ENCODE results near the gene SUCLG2.

Gene SUCLG2

GRCh38 chr3:67437090-67437489 lies 217.3 kb downstream of the SUCLG2 start:
- no peaks in the 10 kb centered on the region for H3K27me3 ChIP-seq (ENCODE audit: insufficient read depth, low read length)
- H3K9me3 ChIP-seq (ENCODE audit: low read length) = no peaks in the 10 kb centered on the region
- no peak overlapping the region for H3K4me2 ChIP-seq (ENCODE audit: low read length)
- H3K4me3 ChIP-seq (ENCODE audit: low read depth, low read length, poor library complexity, severe bottlenecking) = no peak overlapping the region
- no peaks in the 10 kb centered on the region for H3F3A ChIP-seq (ENCODE audit: insufficient read depth, low read length)
- H3K27ac ChIP-seq (ENCODE audit: low read depth, low read length, poor library complexity, severe bottlenecking) = no peak overlapping the region
- no peak overlapping the region for H2AFZ ChIP-seq (ENCODE audit: low read length)
- no peaks in the 10 kb centered on the region for H3K79me2 ChIP-seq (ENCODE audit: insufficient read depth, low read length)
- TF ChIP-seq, protein P1, sequence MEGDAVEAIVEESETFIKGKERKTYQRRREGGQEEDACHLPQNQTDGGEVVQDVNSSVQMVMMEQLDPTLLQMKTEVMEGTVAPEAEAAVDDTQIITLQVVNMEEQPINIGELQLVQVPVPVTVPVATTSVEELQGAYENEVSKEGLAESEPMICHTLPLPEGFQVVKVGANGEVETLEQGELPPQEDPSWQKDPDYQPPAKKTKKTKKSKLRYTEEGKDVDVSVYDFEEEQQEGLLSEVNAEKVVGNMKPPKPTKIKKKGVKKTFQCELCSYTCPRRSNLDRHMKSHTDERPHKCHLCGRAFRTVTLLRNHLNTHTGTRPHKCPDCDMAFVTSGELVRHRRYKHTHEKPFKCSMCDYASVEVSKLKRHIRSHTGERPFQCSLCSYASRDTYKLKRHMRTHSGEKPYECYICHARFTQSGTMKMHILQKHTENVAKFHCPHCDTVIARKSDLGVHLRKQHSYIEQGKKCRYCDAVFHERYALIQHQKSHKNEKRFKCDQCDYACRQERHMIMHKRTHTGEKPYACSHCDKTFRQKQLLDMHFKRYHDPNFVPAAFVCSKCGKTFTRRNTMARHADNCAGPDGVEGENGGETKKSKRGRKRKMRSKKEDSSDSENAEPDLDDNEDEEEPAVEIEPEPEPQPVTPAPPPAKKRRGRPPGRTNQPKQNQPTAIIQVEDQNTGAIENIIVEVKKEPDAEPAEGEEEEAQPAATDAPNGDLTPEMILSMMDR (IDR thresholded peaks at IDR 0.05; ENCODE audit: low read length) = no peak
- TF ChIP-seq EZH2 (IDR thresholded peaks at IDR 0.05; ENCODE audit: borderline replicate concordance, low read length) = no peak
- no peak overlapping the region for H3K9ac ChIP-seq (ENCODE audit: low read length)
- no peaks in the 10 kb centered on the region for H3K9me2 ChIP-seq (ENCODE audit: low read depth, low read length)
- no peaks in the 10 kb centered on the region for H4K20me1 ChIP-seq (ENCODE audit: insufficient read depth, low read length)
- H3K4me1 ChIP-seq (ENCODE audit: insufficient read depth, low read length, severe bottlenecking) = no peaks in the 10 kb centered on the region
- no peaks in the 10 kb centered on the region for H3K36me3 ChIP-seq (ENCODE audit: insufficient read depth, low read length)

DNA sequence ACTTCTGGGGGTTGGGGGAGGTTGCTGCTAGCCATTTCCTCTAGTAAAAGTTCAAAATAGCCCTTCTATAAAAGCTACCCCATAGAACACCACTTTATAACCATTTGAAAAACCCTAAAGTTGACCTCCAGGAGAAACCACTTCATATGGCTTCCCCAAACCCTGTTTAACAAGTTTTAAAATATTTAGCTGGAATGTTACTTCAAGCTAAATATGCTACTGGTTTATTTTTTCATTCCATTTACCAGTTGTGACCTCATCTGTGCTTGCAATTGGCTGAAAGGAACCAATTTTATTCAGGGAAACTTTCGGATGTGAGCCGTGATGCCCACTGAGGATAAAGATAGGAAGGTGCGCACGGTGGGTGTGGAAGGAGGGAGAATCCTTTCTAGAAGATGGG lies 221.3 kb downstream of the SUCLG2 start:
- Histone ChIP-seq H3K36me3 (ENCODE audit: insufficient read depth, low read length) (no peaks in the 10 kb centered on the region), H3K9me2 (ENCODE audit: low read depth, low read length) (no peaks in the 10 kb centered on the region), H3K79me2 (ENCODE audit: insufficient read depth, low read length) (no peaks in the 10 kb centered on the region), H2AFZ (ENCODE audit: low read length) (no peak overlapping the region), H3K27ac (ENCODE audit: low read depth, low read length, poor library complexity, severe bottlenecking) (no peak overlapping the region), H3F3A (ENCODE audit: insufficient read depth, low read length) (no peaks in the 10 kb centered on the region), H3K9ac (ENCODE audit: low read length) (no peak overlapping the region), H3K27me3 (ENCODE audit: insufficient read depth, low read length) (no peaks in the 10 kb centered on the region), H3K4me1 (ENCODE audit: insufficient read depth, low read length, severe bottlenecking) (no peaks in the 10 kb centered on the region), H3K9me3 (ENCODE audit: low read length) (no peaks in the 10 kb centered on the region), H4K20me1 (ENCODE audit: insufficient read depth, low read length) (no peaks in the 10 kb centered on the region), H3K4me3 (ENCODE audit: low read depth, low read length, poor library complexity, severe bottlenecking) (no peak overlapping the region), H3K4me2 (ENCODE audit: low read length) (no peak overlapping the region)
- TF ChIP-seq, protein P1 (IDR thresholded peaks at IDR 0.05; ENCODE audit: low read length) = no peak
- no peak for TF ChIP-seq EZH2 (IDR thresholded peaks at IDR 0.05; ENCODE audit: borderline replicate concordance, low read length)

- Histone ChIP-seq H3K79me2 (ENCODE audit: insufficient read depth, low read length) (no peaks in the 10 kb centered on the region), H3K4me2 (ENCODE audit: low read length) (no peak overlapping the region), H3K27ac (ENCODE audit: low read depth, low read length, poor library complexity, severe bottlenecking) (no peak overlapping the region), H3K4me1 (ENCODE audit: insufficient read depth, low read length, severe bottlenecking) (no peaks in the 10 kb centered on the region), H3K9ac (ENCODE audit: low read length) (no peak overlapping the region), H4K20me1 (ENCODE audit: insufficient read depth, low read length) (no peaks in the 10 kb centered on the region), H3K9me3 (ENCODE audit: low read length) (no peaks in the 10 kb centered on the region), H2AFZ (ENCODE audit: low read length) (no peak overlapping the region), H3K27me3 (ENCODE audit: insufficient read depth, low read length) (no peaks in the 10 kb centered on the region), H3K9me2 (ENCODE audit: low read depth, low read length) (no peaks in the 10 kb centered on the region), H3F3A (ENCODE audit: insufficient read depth, low read length) (no peaks in the 10 kb centered on the region), H3K36me3 (ENCODE audit: insufficient read depth, low read length) (no peaks in the 10 kb centered on the region), H3K4me3 (ENCODE audit: low read depth, low read length, poor library complexity, severe bottlenecking) (no peak overlapping the region)
- TF ChIP-seq, protein P1 (IDR thresholded peaks at IDR 0.05; ENCODE audit: low read length) = no peak
- TF ChIP-seq EZH2 (IDR thresholded peaks at IDR 0.05; ENCODE audit: borderline replicate concordance, low read length) = no peak
Measured at GRCh38 chr3:67431887-67432286, 222.5 kb downstream of the SUCLG2 start.

Data from OCI-LY1 (cell line).